BJ (cell line): Measurements from ENCODE around the gene NR2F2. TPM values are rescaled to one million over a fixed set of nuclear protein-coding genes. Genes with fewer than 3 reads are reported as not detected.

Experiments used
- CTCF ChIA-PET: fragments of 350-600 bp; formaldehyde crosslinking; extraction: SDS; loops from one replicate; lab custom pipeline; 2021; ENCODE audit warnings: antibody characterized with exemption, inconsistent platforms; lab: Yijun Ruan, JAX
- POLR2A ChIA-PET: fragments of 300-600 bp; sonication (Branson Sonifier 250); formaldehyde crosslinking; extraction: SDS; loops from one replicate; lab custom pipeline; 2021; ENCODE audit warnings: antibody characterized with exemption; lab: Charles Lee
- DNase-seq: peaks from one replicate; pipeline ENCODE4 v3.0.0-alpha.2; 2011; ENCODE audit warnings: low read depth
- H3K27me3 ChIP-seq: 2 replicates; pipeline ENCODE4 v1.6.0; 2011; ENCODE audit warnings: low read length; ENCODE audit not compliant: control insufficient read depth, insufficient read depth
- H3K36me3 ChIP-seq: 2 replicates; pipeline ENCODE4 v1.5.1; 2011; ENCODE audit warnings: low read length; ENCODE audit not compliant: control insufficient read depth, insufficient read depth
- H3K4me3 ChIP-seq: 2 replicates; pipeline ENCODE4 v1.5.1; 2011; ENCODE audit warnings: low read depth, mild to moderate bottlenecking, control low read depth, low read length
- polyA plus RNA-seq: library from polyadenylated mRNA; depleted of rRNA; stranded (reverse); fragments of >200 nt; gene quantifications from 2 replicates; pipeline ENCODE4 v1.2.3, GENCODE V29; 2011
- TF ChIP-seq, protein P1 (sequence below): IDR thresholded peaks from 2 replicates; pipeline ENCODE4 v1.5.1; 2011; ENCODE audit warnings: low read depth, mild to moderate bottlenecking, control low read depth, inconsistent platforms, low read length, moderate library complexity; ENCODE audit not compliant: insufficient read depth

Gene NR2F2
- polyA plus RNA-seq, 1 experiment: 50.0 TPM

DNA sequence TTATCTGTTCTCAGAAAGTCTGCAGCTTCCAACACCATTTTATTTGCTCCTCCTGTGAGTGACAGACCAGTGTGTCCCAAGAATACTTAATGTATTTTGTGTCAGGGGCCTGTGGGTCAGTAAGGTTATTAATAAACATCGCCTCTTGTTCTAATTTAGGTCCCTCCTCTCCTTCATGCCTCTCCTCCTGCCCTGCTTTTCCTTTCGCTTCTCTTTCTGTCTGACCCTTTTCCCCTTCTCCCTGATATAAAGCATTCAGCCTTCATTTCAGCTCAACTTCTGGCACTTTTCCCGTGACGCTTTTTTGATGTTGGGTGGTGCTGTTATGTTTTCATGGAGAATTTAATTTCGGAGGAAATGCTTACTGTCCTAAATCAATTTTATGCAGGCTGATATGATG lies 29.7 kb upstream of the NR2F2 start:
- Histone ChIP-seq H3K27me3 (no peaks in the 10 kb centered on the region), H3K36me3 (no peaks in the 10 kb centered on the region), H3K4me3 (no peak overlapping the region)
- POLR2A ChIA-PET: no interaction called here
- no peak for DNase-seq
- TF ChIP-seq, protein P1, sequence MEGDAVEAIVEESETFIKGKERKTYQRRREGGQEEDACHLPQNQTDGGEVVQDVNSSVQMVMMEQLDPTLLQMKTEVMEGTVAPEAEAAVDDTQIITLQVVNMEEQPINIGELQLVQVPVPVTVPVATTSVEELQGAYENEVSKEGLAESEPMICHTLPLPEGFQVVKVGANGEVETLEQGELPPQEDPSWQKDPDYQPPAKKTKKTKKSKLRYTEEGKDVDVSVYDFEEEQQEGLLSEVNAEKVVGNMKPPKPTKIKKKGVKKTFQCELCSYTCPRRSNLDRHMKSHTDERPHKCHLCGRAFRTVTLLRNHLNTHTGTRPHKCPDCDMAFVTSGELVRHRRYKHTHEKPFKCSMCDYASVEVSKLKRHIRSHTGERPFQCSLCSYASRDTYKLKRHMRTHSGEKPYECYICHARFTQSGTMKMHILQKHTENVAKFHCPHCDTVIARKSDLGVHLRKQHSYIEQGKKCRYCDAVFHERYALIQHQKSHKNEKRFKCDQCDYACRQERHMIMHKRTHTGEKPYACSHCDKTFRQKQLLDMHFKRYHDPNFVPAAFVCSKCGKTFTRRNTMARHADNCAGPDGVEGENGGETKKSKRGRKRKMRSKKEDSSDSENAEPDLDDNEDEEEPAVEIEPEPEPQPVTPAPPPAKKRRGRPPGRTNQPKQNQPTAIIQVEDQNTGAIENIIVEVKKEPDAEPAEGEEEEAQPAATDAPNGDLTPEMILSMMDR: no peak
- CTCF ChIA-PET: no interaction called here

DNA sequence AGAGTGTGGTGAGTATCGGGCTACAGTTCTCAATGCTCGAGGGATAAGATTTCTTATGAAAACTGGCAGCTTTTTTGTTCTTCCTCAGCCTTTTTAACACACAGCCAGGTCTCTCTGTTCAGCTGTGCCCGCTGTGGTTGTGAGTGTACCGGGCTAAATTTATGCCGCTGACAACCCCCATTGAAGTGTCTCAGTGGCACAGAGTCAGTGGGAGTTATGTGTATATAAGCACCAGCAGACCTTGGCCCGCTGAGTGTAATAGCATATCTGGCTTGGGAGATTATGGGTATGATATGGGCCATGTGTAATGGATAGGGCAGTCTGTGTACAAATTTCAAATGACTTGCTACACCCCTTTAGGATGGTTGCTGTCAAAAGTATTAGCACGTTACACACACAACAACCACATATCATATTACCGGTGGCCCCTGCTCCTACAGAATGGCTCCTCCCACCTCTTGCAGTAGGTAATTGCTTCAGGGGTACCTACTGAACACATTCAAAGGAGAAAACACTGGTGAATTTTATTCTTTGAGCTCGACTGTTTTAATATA lies 26.9 kb upstream of the NR2F2 start:
- POLR2A ChIA-PET: no interaction called here
- CTCF ChIA-PET: interaction anchor here (0.5 kb wide), 1 partner anchor 348 kb away, joined by 3 read pairs; no protein-coding TSS in a partner anchor
- H3K4me3 ChIP-seq: no peak overlapping the region
- TF ChIP-seq, protein P1: no peak
- H3K36me3 ChIP-seq: no peaks in the 10 kb centered on the region; the same call in 1 of the 2 replicates
- H3K27me3 ChIP-seq: no peaks in the 10 kb centered on the region
- DNase-seq: no peak

DNA sequence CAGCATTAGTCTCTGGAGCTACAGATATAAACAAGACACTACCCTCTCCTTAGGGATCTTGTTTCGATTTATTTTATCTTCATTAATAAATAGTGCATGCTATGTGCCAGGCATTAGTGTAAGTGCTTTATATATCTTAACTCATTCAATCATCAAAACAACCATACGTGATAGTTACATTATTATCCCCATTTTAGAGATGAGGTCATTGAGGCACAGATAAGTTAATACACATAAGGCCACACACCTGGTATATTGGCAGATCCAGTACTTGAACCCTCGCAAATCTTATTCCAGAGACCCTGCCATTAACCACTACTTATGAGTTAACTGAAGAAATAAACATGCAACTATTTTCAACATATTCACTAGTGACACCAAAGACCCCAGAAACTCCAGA lies 25.7 kb upstream of the NR2F2 start:
- Histone ChIP-seq H3K4me3 (no peak overlapping the region), H3K36me3 (no peaks in the 10 kb centered on the region; the same call in 1 of the 2 replicates), H3K27me3 (no peaks in the 10 kb centered on the region)
- POLR2A ChIA-PET: no interaction called here
- CTCF ChIA-PET: no interaction called here
- no peak for DNase-seq
- TF ChIP-seq, protein P1: no peak

DNA sequence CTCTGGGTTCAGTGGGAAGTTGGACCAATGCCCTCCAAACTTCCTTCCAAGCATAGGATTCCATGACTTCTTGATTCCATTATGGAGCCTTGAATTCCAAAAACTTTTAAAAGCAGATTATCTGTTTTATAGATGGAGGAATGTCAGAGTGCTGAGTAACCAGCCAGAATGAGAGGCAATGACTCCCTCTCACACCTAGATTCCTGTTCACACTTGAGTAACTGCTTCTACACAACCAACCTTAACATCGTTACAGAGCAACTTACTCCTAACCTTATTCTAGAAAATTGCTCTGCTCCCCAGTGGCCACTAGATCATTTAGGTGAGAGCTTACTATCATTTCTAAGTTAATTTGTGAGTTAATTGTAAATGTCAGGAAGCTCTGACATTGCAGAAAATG lies 24.2 kb upstream of the NR2F2 start:
- no peaks in the 10 kb centered on the region for H3K27me3 ChIP-seq
- no peaks in the 10 kb centered on the region; the same call in 1 of the 2 replicates for H3K36me3 ChIP-seq
- no peak for DNase-seq
- TF ChIP-seq, protein P1: no peak
- no peak overlapping the region for H3K4me3 ChIP-seq
- CTCF ChIA-PET: interaction anchor here (0.6 to 0.9 kb wide), 2 partner anchors 20 to 180 kb away, joined by 3 read pairs; no protein-coding TSS in a partner anchor
- POLR2A ChIA-PET: interaction anchor here (0.6 kb wide), 1 partner anchor 374 kb away, joined by 3 read pairs; no protein-coding TSS in a partner anchor

DNA sequence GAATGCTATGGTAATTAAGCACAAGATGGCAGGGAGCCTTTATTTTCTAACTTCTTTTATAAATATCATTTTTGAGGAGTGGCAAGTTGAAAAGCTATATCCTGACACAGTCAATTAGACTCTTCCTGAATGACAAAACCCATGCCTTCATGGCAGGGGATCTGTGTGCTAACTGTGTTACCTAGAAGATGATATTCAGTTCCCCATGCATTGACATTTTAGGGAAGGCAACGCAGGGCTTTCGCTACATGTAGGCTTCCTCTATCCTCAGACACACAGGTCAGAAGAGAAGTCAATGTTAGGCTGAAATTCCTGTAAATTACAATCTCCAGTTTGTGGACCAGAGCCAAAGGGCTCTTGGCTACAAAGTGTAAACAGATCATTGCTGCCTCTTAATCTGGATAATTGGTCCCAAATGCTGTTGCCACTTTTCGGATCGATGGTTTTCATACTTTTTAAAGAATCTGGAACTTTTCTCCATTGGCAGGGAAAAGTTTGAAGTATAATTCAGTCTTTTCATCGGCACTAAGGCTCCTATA lies 22.6 kb upstream of the NR2F2 start:
- no peak for DNase-seq
- ChIA-PET CTCF (no interaction called here), POLR2A (no interaction called here)
- no peaks in the 10 kb centered on the region for H3K27me3 ChIP-seq
- no peak overlapping the region for H3K4me3 ChIP-seq
- TF ChIP-seq, protein P1: no peak
- H3K36me3 ChIP-seq: no peaks in the 10 kb centered on the region; the same call in 1 of the 2 replicates
